H1 (cell line): Measurements from ENCODE around the gene TCEANC.

Experiments used
- GTF2F1 ChIP-seq: IDR thresholded peaks from 2 replicates; pipeline ENCODE4 v1.6.1; 2012; ENCODE audit warnings: low read depth, low read length, improper control_type of control experiment, borderline replicate concordance
- HDAC2 ChIP-seq, 2 experiments: fragments of 300-600 bp in 1 of 2; sonication (generic) in 1 of 2; IDR thresholded peaks; 2 replicates each; pipeline ENCODE4 v1.6.1; 2011 to 2012; ENCODE audit warnings: low read depth in 2 of 2, low read length in 2 of 2, mild to moderate bottlenecking in 2 of 2, moderate library complexity in 2 of 2, borderline replicate concordance in 1 of 2, inconsistent platforms in 1 of 2
- NRF1 ChIP-seq: IDR thresholded peaks from 2 replicates; pipeline ENCODE4 v1.6.1; 2011; ENCODE audit warnings: mild to moderate bottlenecking, low read depth, low read length, improper control_type of control experiment
- POLR2A ChIP-seq, 2 experiments: IDR thresholded peaks; 1 replicate in 1 of 2; 2 replicates in 1 of 2; pipeline ENCODE4 v1.6.1; 2011; ENCODE audit warnings: low read depth in 2 of 2, low read length in 2 of 2, mild to moderate bottlenecking in 2 of 2; ENCODE audit errors: control extremely low read depth in 1 of 2
- SAP30 ChIP-seq: fragments of 300-600 bp; sonication (generic); IDR thresholded peaks from 2 replicates; pipeline ENCODE4 v1.7.1; 2012; ENCODE audit warnings: low read length, moderate library complexity, mild to moderate bottlenecking, inconsistent platforms; ENCODE audit not compliant: insufficient read depth, insufficient replicate concordance
- YY1 ChIP-seq: IDR thresholded peaks from 2 replicates; pipeline ENCODE4 v1.6.1; 2011; ENCODE audit warnings: low read depth, mild to moderate bottlenecking, low read length
- TF ChIP-seq, protein P1 (sequence below): IDR thresholded peaks from 2 replicates; pipeline ENCODE4 v1.6.1; 2011; ENCODE audit warnings: low read length, improper control_type of control experiment
- TF ChIP-seq, protein P2 (sequence below), 3 experiments: IDR thresholded peaks; 1 replicate in 2 of 3; 2 replicates in 1 of 3; pipeline versions ENCODE4 v1.5.1 to v1.6.1; 2011; ENCODE audit warnings: low read length in 3 of 3, mild to moderate bottlenecking in 3 of 3, inconsistent platforms in 2 of 3, low read depth in 1 of 3, moderate library complexity in 1 of 3; ENCODE audit not compliant: insufficient read depth in 1 of 3; ENCODE audit errors: control extremely low read depth in 1 of 3
- TF ChIP-seq, protein P3 (sequence below): IDR thresholded peaks from 2 replicates; pipeline ENCODE4 v1.6.1; 2012; ENCODE audit warnings: inconsistent platforms

DNA sequence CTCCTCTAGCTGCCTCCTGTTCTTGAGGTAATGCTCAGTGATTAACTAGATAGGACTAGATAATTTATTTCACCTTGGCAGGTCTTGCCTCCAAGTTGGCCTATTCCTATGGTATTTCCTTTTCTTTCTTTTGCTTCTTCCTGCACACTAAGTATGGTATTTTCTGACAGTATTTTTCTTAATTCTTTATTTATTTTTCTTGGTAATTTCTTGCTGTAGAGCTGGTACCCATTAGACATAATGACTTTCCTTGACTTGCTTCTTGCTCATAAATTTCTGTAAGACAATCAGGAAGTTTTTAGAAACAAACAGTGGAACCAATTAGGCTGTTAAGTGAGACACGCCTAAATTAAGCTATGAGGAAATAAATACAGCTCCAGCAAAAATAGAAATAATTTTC, 45.5 kb downstream of the TCEANC start:
- no peak for TF ChIP-seq SAP30
- TF ChIP-seq, protein P1, sequence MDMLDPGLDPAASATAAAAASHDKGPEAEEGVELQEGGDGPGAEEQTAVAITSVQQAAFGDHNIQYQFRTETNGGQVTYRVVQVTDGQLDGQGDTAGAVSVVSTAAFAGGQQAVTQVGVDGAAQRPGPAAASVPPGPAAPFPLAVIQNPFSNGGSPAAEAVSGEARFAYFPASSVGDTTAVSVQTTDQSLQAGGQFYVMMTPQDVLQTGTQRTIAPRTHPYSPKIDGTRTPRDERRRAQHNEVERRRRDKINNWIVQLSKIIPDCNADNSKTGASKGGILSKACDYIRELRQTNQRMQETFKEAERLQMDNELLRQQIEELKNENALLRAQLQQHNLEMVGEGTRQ: no peak
- TF ChIP-seq HDAC2 (IDR thresholded peaks at IDR 0.05; ENCODE audit: borderline replicate concordance in 1 of 2, low read depth in 2 of 2, low read length in 2 of 2): no peak
- TF ChIP-seq, protein P2, sequence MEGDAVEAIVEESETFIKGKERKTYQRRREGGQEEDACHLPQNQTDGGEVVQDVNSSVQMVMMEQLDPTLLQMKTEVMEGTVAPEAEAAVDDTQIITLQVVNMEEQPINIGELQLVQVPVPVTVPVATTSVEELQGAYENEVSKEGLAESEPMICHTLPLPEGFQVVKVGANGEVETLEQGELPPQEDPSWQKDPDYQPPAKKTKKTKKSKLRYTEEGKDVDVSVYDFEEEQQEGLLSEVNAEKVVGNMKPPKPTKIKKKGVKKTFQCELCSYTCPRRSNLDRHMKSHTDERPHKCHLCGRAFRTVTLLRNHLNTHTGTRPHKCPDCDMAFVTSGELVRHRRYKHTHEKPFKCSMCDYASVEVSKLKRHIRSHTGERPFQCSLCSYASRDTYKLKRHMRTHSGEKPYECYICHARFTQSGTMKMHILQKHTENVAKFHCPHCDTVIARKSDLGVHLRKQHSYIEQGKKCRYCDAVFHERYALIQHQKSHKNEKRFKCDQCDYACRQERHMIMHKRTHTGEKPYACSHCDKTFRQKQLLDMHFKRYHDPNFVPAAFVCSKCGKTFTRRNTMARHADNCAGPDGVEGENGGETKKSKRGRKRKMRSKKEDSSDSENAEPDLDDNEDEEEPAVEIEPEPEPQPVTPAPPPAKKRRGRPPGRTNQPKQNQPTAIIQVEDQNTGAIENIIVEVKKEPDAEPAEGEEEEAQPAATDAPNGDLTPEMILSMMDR (IDR thresholded peaks at IDR 0.05; ENCODE audit: control extremely low read depth in 1 of 3, insufficient read depth in 1 of 3, low read depth in 1 of 3, low read length in 3 of 3): no peak
- TF ChIP-seq GTF2F1: no peak
- TF ChIP-seq, protein P3, sequence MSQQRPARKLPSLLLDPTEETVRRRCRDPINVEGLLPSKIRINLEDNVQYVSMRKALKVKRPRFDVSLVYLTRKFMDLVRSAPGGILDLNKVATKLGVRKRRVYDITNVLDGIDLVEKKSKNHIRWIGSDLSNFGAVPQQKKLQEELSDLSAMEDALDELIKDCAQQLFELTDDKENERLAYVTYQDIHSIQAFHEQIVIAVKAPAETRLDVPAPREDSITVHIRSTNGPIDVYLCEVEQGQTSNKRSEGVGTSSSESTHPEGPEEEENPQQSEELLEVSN: no peak
- no peak for TF ChIP-seq POLR2A (IDR thresholded peaks at IDR 0.05; ENCODE audit: control extremely low read depth in 1 of 2, low read depth in 2 of 2, low read length in 2 of 2)
- TF ChIP-seq YY1: no peak
- no peak for TF ChIP-seq NRF1
